SK-N-SH (cell line): ENCODE data around the gene AACS. TPM values are rescaled to one million over a fixed set of nuclear protein-coding genes. Genes with fewer than 3 reads are reported as not detected.

Source experiments
- CTCF ChIA-PET: fragments of 300-600, 350-600 bp; formaldehyde crosslinking; extraction: SDS; loops from one replicate; lab custom pipeline; 2021; lab: Yijun Ruan, JAX
- POLR2A ChIA-PET: fragments of 350-600 bp; sonication (Branson Sonifier 250); formaldehyde crosslinking; extraction: SDS; loops from one replicate; lab custom pipeline; 2020; ENCODE audit warnings: antibody characterized with exemption, inconsistent platforms; lab: Yijun Ruan, JAX
- DNase-seq: peaks from one replicate; pipeline ENCODE4 v3.0.0; 2012
- H2AFZ ChIP-seq: fragments of 200-600 bp; sonication (generic); 2 replicates; pipeline ENCODE4 v1.8.1; 2016; ENCODE audit warnings: antibody characterized with exemption, mild to moderate bottlenecking, low read depth
- H3F3A ChIP-seq: fragments of 200-600 bp; sonication (generic); replicated peaks from 2 replicates; pipeline ENCODE3; 2016; ENCODE audit warnings: antibody characterized with exemption, mild to moderate bottlenecking; ENCODE audit not compliant: insufficient read depth
- H3K27ac ChIP-seq, 2 experiments: fragments of 200-500 bp in 1 of 2; fragments of 200-600 bp in 1 of 2; sonication (Bioruptor generic) in 1 of 2; sonication (generic), shearing (Covaris generic) in 1 of 2; 2 replicates each; pipeline versions ENCODE4 v1.5.1 to v1.6.1; 2014 to 2016; ENCODE audit warnings: low read depth in 2 of 2, inconsistent platforms in 1 of 2, low read length in 1 of 2, mild to moderate bottlenecking in 1 of 2, mixed read lengths in 1 of 2
- H3K27me3 ChIP-seq: fragments of 200-600 bp; sonication (generic), shearing (Covaris generic); 2 replicates; pipeline ENCODE4 v1.6.1; 2016; ENCODE audit warnings: mixed run types; ENCODE audit not compliant: insufficient read depth
- H3K36me3 ChIP-seq, 2 experiments: fragments of 200-500 bp in 1 of 2; fragments of 200-600 bp in 1 of 2; sonication (Bioruptor generic) in 1 of 2; sonication (generic) in 1 of 2; replicated peaks in 1 of 2; 2 replicates each; pipeline versions ENCODE3 to v1.5.1; 2014 to 2016; ENCODE audit warnings: low read length in 1 of 2, mild to moderate bottlenecking in 1 of 2; ENCODE audit not compliant: insufficient read depth in 2 of 2, control insufficient read depth in 1 of 2
- H3K4me1 ChIP-seq, 2 experiments: fragments of 200-500 bp in 1 of 2; fragments of 200-600 bp in 1 of 2; sonication (Bioruptor generic) in 1 of 2; sonication (generic), shearing (Covaris generic) in 1 of 2; 2 replicates each; pipeline versions ENCODE4 v1.5.1 to v1.6.1; 2014 to 2016; ENCODE audit warnings: low read depth in 1 of 2, low read length in 1 of 2, mixed run types in 1 of 2; ENCODE audit not compliant: insufficient read depth in 2 of 2, control insufficient read depth in 1 of 2
- H3K4me2 ChIP-seq: fragments of 200-600 bp; sonication (generic), shearing (Covaris generic); 2 replicates; pipeline ENCODE4 v1.6.1; 2017; ENCODE audit warnings: mixed run types
- H3K4me3 ChIP-seq, 2 experiments: fragments of 200-500 bp in 1 of 2; fragments of 200-600 bp in 1 of 2; sonication (Bioruptor generic) in 1 of 2; sonication (generic), shearing (Covaris generic) in 1 of 2; 2 replicates each; pipeline versions ENCODE4 v1.5.1 to v1.8.1; 2014 to 2016; ENCODE audit warnings: low read depth in 2 of 2, inconsistent platforms in 1 of 2, low read length in 1 of 2, mild to moderate bottlenecking in 1 of 2, mixed read lengths in 1 of 2, moderate library complexity in 1 of 2
- H3K79me2 ChIP-seq: fragments of 200-600 bp; sonication (generic); 2 replicates; pipeline ENCODE4 v1.8.1; 2017; ENCODE audit warnings: mild to moderate bottlenecking; ENCODE audit not compliant: insufficient read depth
- H3K9ac ChIP-seq: fragments of 200-600 bp; sonication (generic); 2 replicates; pipeline ENCODE4 v1.6.1; 2017; ENCODE audit warnings: mixed run types
- H3K9me2 ChIP-seq: fragments of 200-600 bp; sonication (generic); 2 replicates; pipeline ENCODE4 v1.6.1; 2017; ENCODE audit warnings: mixed run types
- H3K9me3 ChIP-seq: fragments of 200-600 bp; sonication (generic); 2 replicates; pipeline ENCODE4 v1.6.1; 2017; ENCODE audit warnings: mixed run types, mild to moderate bottlenecking, moderate library complexity
- H4K20me1 ChIP-seq: fragments of 200-600 bp; sonication (generic); 2 replicates; pipeline ENCODE4 v1.6.1; 2017; ENCODE audit warnings: mild to moderate bottlenecking, mixed run types; ENCODE audit not compliant: insufficient read depth
- CHD2 ChIP-seq: fragments of 150-350 bp; IDR thresholded peaks from 2 replicates; pipeline ENCODE4 v1.6.1; 2018; ENCODE audit warnings: low read length; ENCODE audit not compliant: partially characterized antibody
- ELF1 ChIP-seq: IDR thresholded peaks from 2 replicates; pipeline ENCODE4 v1.4.0; 2012
- EP300 ChIP-seq, 2 experiments: IDR thresholded peaks; 2 replicates each; pipeline versions ENCODE4 v1.4.0 to v1.6.1; 2012; ENCODE audit warnings: borderline replicate concordance in 1 of 2, low read depth in 1 of 2, low read length in 1 of 2
- FOXM1 ChIP-seq: IDR thresholded peaks from 2 replicates; pipeline ENCODE4 v1.4.0; 2012; ENCODE audit warnings: low read depth, mild to moderate bottlenecking
- JUND ChIP-seq: IDR thresholded peaks from 2 replicates; pipeline ENCODE4 v1.4.0; 2012
- MAX ChIP-seq: IDR thresholded peaks from 2 replicates; pipeline ENCODE4 v1.4.0; 2012; ENCODE audit warnings: low read depth
- MEF2A ChIP-seq: IDR thresholded peaks from 2 replicates; pipeline ENCODE4 v1.4.0; 2012; ENCODE audit warnings: low read depth, borderline replicate concordance
- MXI1 ChIP-seq: IDR thresholded peaks from 2 replicates; pipeline ENCODE4 v1.6.1; 2012; ENCODE audit warnings: mild to moderate bottlenecking, low read depth, low read length, improper control_type of control experiment
- NFIC ChIP-seq: IDR thresholded peaks from 2 replicates; pipeline ENCODE4 v1.4.0; 2012; ENCODE audit warnings: borderline replicate concordance
- NRF1 ChIP-seq: IDR thresholded peaks from 2 replicates; pipeline ENCODE4 v1.6.1; 2012; ENCODE audit warnings: low read depth, mild to moderate bottlenecking, low read length
- RAD21 ChIP-seq: IDR thresholded peaks from 2 replicates; pipeline ENCODE4 v1.6.1; 2012; ENCODE audit warnings: mild to moderate bottlenecking, low read length
- RCOR1 ChIP-seq: fragments of 150-350 bp; IDR thresholded peaks from 2 replicates; pipeline ENCODE4 v1.6.1; 2017; ENCODE audit warnings: antibody characterized with exemption, low read length
- RXRA ChIP-seq: IDR thresholded peaks from 2 replicates; pipeline ENCODE4 v1.4.0; 2012; ENCODE audit warnings: low read depth, mild to moderate bottlenecking, borderline replicate concordance
- SIN3A ChIP-seq: IDR thresholded peaks from 2 replicates; pipeline ENCODE4 v1.6.1; 2012; ENCODE audit warnings: low read depth, mild to moderate bottlenecking, low read length, moderate library complexity, borderline replicate concordance
- SMC3 ChIP-seq: IDR thresholded peaks from 2 replicates; pipeline ENCODE4 v1.6.1; 2012; ENCODE audit warnings: low read depth, low read length, improper control_type of control experiment
- TAF1 ChIP-seq: IDR thresholded peaks from 2 replicates; pipeline ENCODE4 v1.6.1; 2012; ENCODE audit warnings: low read depth, mild to moderate bottlenecking, low read length, moderate library complexity, borderline replicate concordance
- TEAD4 ChIP-seq: IDR thresholded peaks from 2 replicates; pipeline ENCODE4 v1.4.0; 2012; ENCODE audit warnings: mild to moderate bottlenecking, borderline replicate concordance; ENCODE audit not compliant: insufficient read depth
- WGBS: methylation state at CpG from one replicate; pipeline ENCODE4 v1.1.6; 2017; ENCODE audit warnings: low lambda C conversion rate; 5-methylcytosine and 5-hydroxymethylcytosine counted together
- polyA plus RNA-seq, 3 experiments: library from polyadenylated mRNA; depleted of rRNA; stranded (reverse); fragments of >200 nt; gene quantifications; 2 replicates each; pipeline ENCODE4 v1.2.3, GENCODE V29; 2012
- TF ChIP-seq, protein P1 (sequence below): IDR thresholded peaks from 2 replicates; pipeline ENCODE4 v1.4.0; 2012; ENCODE audit warnings: low read depth, borderline replicate concordance
- TF ChIP-seq, protein P2 (sequence below): IDR thresholded peaks from 2 replicates; pipeline ENCODE4; 2012

The AACS gene
- polyA plus RNA-seq, 1 of the 3 experiments (the other 2 are of a cell fraction): 17.3 TPM

DNA sequence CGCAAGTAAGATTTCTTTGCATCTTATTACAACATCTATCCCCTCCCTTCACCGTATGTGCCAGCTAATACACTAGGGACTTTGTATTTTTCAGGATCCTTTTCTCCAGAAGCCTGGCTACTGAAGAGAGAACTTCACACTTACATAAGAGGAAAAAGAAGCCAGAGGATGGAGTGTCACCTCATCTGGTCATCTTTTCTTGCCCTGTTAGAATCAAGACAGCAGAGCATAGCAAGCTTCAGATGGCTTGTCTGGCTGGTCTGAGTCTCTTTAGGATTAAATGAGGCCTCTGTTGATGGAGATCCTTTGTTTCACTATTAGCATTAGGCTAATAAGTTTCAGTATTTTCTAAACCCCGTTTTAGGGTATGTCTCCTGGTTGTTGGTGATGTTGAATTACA lies 14.4 kb upstream of the AACS start:
- Histone ChIP-seq H3K27ac (no peak overlapping the region), H2AFZ (no peak overlapping the region), H3K4me2 (no peak overlapping the region), H3K79me2 (no peaks in the 10 kb centered on the region), H3K27me3 (no peaks in the 10 kb centered on the region), H4K20me1 (no peaks in the 10 kb centered on the region), H3K9ac (no peak overlapping the region), H3K4me1 (no peaks in the 10 kb centered on the region; a peak in 1 of 4 replicates), H3K36me3 (no peaks in the 10 kb centered on the region), H3K4me3 (no peak overlapping the region), H3K9me3 (no peaks in the 10 kb centered on the region), H3K9me2 (no peaks in the 10 kb centered on the region), H3F3A (no peaks in the 10 kb centered on the region)
- POLR2A ChIA-PET: interaction anchor here (1.8 kb wide), 1 partner anchor 13 kb away, joined by 11 read pairs; no protein-coding TSS in a partner anchor
- no peak for TF ChIP-seq CHD2
- TF ChIP-seq NFIC: no peak
- TF ChIP-seq EP300 (IDR thresholded peaks at IDR 0.05; ENCODE audit: borderline replicate concordance in 1 of 2, low read depth in 1 of 2, low read length in 1 of 2): no peak
- no peak for TF ChIP-seq NRF1
- TF ChIP-seq RAD21: no peak
- TF ChIP-seq, protein P1, sequence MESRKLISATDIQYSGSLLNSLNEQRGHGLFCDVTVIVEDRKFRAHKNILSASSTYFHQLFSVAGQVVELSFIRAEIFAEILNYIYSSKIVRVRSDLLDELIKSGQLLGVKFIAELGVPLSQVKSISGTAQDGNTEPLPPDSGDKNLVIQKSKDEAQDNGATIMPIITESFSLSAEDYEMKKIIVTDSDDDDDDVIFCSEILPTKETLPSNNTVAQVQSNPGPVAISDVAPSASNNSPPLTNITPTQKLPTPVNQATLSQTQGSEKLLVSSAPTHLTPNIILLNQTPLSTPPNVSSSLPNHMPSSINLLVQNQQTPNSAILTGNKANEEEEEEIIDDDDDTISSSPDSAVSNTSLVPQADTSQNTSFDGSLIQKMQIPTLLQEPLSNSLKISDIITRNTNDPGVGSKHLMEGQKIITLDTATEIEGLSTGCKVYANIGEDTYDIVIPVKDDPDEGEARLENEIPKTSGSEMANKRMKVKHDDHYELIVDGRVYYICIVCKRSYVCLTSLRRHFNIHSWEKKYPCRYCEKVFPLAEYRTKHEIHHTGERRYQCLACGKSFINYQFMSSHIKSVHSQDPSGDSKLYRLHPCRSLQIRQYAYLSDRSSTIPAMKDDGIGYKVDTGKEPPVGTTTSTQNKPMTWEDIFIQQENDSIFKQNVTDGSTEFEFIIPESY: no peak
- no peak for TF ChIP-seq MEF2A
- TF ChIP-seq MAX: no peak
- TF ChIP-seq JUND: no peak
- no peak for TF ChIP-seq TEAD4
- no peak for TF ChIP-seq SMC3
- no peak for TF ChIP-seq TAF1
- TF ChIP-seq MXI1: no peak
- TF ChIP-seq, protein P2, sequence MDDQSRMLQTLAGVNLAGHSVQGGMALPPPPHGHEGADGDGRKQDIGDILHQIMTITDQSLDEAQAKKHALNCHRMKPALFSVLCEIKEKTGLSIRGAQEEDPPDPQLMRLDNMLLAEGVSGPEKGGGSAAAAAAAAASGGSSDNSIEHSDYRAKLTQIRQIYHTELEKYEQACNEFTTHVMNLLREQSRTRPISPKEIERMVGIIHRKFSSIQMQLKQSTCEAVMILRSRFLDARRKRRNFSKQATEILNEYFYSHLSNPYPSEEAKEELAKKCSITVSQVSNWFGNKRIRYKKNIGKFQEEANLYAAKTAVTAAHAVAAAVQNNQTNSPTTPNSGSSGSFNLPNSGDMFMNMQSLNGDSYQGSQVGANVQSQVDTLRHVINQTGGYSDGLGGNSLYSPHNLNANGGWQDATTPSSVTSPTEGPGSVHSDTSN: no peak
- TF ChIP-seq RXRA: no peak
- TF ChIP-seq RCOR1: no peak
- TF ChIP-seq ELF1: no peak
- no peak for TF ChIP-seq SIN3A
- no peak for TF ChIP-seq FOXM1
- 70% methylated on average over 3 of the region's 3 CpGs for WGBS
- DNase-seq: no peak
- CTCF ChIA-PET: interaction anchor here (1.2 to 2.1 kb wide), 3 partner anchors 14 to 144 kb away, joined by 3 to 8 read pairs (median 4); partner anchors contain the start of gene AACS
